Activated naive CD8-positive, alpha-beta T cell treated with anti-CD3 and anti-CD28 coated beads, Interleukin-2, amount 50 U/mL, for 16 hours (primary cell): ENCODE measurements around the gene ATXN1.

ENCODE experiments used
- DNase-seq: peaks from one replicate; pipeline ENCODE4 v3.0.0-alpha.2; 2020; ENCODE audit warnings: low read depth, low spot score

The ATXN1 gene

DNA sequence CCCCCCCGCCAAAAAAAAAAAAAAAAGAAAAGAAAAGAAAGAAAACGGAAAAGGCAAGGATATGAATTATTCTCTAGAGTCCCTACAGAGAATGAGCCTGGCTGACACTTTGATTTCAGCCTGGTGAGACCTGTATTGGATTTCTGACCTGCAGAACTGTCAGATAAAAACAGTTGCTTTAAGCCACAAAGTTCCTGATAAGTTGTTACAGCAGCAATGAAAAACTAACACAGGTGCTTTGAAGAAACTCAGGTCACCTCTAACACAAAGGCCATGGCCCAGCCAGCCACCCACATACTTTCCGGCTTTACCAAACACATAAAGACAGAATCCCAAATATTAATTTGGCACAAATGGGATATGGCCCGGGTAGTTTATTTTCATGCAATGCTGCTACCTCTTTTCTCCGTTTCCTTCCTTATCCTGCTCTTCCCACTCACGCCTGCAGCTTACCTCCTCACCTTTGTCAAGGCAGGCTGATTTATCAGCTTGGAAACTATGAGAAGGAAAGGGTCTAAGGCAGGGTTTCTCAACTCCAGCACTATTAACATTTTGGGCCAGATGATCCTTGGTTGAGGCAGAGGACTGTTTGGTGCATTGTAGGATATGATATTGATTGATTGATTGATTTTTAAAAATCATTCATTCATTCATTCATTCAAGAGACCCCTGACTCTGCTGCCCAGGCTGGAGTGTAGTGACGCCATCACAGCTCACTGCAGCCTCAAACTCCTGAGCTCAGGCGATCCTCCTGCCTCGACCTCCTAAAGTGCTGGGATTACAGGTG is 88.1 kb downstream of the ATXN1 start:
- DNase-seq = no peak

DNA sequence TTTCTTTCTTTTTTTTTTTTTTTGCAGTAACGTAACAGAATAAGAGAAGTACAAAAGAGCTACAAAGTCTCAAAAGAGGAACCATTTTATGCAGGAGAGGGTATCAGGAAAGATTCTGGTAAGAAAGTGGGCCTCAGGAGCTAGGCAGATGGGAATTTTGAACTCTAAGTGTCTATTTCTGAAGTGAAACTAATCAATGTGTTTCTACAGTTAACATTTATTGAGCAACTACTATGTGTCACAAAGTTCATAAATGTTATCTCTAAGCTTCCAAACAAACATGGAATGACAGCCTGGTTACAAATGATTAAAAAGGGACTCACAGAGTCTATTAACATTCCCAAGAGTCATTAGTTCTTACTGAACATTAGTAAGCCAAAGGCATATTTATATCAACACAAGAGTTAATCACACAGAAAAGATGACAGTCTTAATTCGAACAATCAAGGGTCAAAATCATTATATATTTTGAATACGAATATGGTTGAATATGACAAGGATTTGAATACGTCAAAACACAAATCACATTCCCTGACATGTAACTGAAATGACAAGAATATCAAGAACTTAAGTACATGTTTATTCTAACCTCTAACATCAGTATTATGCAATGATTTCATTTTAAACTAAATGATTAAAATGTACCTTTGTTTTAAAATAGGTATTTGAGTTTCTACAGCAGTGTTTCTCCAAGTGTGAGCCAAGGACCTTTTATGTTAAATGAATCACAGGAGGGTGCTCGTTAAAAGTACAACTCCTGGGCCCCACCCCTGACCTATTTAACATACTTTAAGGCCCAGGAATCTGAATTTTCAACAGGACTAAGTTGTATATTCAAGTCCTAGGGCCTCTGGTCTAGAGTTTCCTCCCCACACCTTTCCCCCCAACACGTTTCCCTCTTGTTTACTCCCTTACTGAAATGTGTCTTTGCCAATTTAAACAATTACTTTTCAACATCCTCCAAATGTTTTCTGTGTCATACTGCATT is 89.7 kb downstream of the ATXN1 start:
- DNase-seq = no peak

DNA sequence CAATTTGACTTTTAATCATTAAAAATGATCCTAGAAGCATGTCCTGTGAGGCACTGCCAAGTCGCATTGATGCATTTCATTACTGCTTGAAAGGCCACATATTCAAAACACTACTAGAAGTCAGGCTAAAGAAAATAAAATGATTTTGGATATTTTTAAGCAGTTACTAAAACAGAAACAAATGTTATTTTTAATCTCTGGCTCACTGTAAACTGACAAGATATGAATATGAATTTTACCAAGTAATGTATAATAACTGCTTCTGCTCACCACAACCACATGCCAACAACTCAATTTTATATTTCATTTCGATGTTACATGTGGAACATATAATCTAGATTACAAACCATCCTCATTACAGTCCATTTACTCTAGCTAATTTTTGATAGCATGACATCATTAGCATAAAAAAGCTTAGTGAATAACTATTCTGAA is 90.6 kb downstream of the ATXN1 start:
- DNase-seq = no peak

DNA sequence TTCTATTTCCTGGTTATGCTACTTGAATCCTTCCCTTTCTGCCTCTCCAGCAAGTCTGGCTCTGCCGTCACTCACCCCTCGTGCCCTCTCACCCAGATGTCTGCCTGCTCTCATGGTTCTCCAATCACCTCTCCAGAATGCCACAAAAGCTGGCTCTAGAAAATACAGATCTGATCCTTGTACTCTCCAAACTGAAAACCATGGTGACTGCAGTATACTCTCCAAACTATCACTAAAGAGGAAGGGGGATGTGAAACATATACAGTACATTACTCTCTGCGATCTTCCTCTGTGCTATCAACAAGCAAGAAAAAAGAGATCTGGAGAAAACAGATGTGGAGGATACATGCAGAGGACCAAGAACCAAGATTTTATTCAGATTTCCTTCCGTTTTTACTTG is 91.1 kb downstream of the ATXN1 start:
- no peak for DNase-seq

DNA sequence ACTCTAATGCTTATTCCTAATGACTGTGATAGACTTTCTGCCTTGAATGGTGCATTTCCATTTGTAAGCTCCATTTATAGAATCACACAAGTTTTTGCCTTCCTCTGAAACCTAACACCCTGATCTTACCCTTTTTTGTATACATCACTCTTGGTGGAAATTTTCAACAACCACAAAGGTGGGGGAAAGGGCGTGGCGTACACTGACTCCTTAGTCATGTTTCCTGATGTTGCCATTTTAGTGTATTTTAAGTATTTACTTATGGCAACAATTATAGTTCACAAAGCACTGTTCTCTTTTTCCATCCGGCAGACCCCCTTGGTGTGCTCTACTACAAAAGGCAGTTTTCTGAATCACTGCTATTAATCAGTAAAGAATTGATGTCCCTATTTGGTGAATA is 92.0 kb downstream of the ATXN1 start:
- DNase-seq = peak; percentile 44

DNA sequence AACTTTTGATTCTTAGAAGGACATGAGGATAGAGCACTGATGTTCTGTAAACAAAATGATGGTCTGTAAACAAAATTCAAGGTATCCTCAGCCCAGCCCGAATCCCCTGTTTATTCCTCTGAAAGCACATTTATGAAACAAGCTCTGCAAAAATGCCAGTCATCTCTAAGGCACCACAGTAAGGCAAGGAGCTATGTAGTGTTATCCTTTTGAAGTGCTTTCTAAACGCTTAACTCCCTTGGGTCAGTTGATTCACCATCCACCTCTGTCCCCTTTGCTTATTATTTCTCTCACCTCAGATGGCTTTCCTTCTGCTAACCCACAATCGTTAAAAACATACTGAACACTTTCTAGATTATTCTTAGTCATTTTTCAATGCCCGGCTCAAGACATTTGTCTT is 93.8 kb downstream of the ATXN1 start:
- DNase-seq = no peak

DNA sequence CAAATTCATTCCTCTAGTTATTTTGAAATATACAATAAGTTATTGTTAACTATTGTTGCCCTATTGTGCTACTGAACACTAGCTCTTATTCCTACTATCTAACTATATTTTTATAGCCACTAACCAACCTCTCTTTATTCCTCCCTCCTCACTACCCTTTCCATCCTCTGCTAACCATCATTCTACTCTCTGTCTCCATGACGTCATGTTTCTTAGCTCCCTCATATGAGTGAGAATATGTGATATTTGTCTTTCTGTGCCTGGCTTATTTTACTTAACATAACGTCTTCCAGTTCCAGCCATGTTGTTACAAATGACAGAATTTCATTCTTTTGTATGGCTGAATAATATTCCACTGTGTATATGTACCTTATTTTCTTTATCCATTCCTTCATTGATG is 95.3 kb downstream of the ATXN1 start:
- DNase-seq = no peak

DNA sequence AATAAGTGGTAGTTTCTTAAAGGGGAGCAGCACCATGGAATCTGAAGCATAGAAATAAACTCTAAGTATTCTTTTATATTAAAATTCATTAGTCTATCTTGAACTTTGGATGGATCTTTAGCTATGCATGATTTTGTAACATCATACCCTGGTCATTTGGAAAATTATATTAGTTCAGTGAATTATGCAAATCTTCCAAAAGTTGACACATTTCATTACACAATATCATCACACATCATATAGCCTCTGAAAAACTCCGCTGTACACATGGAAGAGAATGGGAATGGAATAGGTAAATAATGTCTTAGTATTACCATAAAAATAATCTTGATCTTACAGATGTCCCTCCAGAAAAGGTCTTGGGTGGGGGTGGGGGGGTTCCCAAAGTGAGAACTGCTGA is 96.1 kb downstream of the ATXN1 start:
- DNase-seq = no peak

DNA sequence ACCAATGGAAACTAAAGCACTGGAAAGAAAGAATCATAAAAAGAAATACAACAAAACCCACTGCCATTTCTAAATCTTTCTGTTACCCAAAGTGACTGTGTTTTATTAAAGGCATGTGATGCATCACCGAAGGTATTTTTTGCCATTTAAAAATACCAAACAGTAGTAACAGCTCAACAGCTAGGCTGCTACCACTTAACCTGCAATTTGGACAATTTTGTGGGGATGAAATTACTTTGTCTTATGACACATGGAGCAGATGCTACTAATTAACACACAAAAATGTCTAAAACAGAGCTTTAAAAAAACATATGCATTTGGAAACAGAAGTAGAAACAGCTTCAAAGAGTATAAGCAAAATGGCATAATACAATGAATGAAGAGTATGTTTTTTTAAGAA is 97.4 kb downstream of the ATXN1 start:
- DNase-seq = no peak

DNA sequence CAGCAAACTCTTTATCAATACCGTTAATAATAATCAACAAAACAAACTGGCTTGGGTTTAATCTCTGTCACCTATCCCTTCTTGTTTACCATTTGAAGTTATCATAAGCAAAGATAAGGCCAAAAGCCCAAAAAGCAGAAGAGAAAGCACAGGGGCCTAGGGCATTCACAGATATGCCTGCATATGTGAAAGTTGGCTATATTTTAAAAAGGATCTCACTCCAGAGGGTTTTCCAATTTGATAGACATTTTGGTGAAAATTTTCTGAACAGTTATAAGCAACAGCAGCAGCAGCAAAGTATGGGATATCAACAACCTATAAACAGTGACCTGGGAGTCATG is 101.1 kb downstream of the ATXN1 start:
- DNase-seq = no peak

DNA sequence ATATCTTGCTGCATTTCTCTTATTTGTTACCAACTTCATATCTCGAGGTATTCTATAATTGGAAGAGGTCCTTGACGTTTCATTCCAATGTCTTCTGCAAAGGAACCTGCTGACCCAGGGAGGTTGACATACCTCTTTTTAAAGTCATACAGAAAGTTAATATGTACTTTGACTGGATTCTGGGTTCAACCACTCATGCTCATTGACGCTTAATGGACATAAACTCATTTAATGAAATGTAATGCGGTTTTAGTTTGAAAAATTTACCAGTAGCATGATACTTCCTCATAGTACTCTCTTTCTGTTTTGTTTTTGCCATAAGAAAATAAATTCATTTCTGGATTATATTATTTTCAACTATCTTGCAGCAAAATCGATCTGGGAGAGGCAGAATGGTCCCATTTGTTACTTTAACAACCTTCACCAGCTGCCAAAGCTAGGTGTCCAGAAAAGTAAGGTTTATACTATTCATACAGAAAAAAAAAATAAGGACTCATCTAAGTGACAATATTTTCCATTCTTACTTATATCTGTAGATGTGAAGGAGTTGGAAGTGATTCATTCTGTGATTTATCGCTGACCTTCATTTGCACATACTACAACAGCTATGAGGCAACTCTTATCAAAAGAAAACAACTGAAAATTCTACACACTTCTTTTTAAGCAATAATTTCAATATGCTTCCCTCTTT is 101.6 kb downstream of the ATXN1 start:
- no peak for DNase-seq

DNA sequence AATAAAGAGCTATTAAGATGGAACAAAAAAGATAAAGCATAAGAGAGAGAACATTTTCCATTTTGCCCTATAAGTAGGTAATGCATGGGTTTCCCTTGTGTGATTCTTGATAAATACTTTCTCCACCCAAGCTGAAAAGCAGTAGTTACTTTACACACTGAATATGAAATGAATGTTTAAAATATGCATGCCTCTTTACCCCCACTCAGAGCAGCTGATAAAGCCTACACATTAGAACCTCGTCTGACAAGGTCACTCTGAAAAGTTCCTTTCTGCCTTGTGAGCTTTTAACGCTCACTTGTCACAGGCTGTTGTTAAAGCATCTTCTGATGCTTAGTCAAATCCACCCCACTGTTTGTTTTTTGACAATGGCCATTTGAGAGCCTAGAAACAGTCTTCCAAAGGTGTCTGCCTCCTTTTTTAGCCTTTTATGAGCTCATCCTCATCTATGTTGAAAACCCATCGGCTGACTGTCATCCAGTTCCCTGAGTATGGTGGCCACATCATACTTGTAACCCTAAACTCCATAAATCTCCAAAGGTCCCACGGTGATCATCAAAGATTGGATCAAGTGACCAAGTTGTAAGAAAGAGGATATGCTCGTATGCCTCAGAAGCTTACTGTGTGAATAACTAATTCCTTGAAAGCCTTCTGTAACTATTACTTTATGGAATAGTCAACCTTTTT is 102.8 kb downstream of the ATXN1 start:
- DNase-seq = no peak

DNA sequence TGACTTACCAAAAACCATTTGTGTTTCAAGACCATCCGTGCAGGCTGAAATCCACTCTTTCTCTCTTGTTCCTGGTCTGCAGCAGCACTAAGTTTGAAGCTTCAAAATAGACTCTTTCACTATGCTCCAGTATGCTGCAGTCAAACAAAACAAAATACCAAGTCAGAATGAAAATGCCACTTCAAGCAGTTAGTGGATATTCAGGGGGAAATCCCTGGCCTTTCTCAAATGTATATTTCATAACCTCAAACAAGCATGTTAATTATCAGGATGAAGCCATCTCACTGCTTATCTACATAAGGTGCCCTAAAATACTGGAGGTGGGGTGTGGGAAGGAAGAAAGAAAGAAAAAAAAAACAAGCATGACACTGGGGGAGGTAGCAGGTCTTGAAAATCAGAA is 103.5 kb downstream of the ATXN1 start:
- no peak for DNase-seq

DNA sequence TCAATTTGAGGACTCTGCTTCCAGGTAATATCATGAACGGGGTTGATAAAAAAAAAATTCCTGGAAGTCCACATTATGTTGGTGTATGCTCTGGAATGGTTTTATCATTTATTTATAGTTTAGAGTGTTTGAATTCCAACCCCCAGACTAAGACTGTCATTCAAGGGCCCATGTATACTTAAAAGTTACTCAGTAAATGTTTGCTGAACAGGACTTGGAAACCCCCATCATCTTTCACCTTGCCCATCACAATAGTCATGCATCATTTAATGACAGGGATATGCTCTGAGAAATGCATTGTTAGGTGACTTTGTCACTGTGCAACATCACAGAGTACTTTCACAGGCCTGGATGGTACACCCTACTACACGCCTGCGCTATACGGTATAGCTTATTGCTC is 104.8 kb downstream of the ATXN1 start:
- DNase-seq = no peak

DNA sequence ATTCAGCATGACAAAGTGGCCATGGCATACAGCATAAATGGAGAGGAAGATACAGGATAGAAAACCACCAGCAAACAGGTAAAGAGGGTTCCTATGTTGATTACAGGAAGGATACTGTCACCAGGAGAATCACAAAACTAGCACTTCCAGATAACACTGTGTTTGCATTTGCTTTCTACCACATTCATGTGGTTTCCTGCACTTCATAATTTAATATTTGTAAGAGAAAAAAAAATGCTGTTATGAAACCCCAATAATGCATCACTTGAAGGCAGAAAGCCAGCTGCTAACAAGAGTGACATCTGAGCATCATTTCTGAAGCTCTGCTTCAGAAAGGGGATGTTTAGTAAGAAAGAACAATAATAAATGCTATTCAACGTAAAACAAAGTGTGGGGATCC is 106.6 kb downstream of the ATXN1 start:
- DNase-seq = no peak

DNA sequence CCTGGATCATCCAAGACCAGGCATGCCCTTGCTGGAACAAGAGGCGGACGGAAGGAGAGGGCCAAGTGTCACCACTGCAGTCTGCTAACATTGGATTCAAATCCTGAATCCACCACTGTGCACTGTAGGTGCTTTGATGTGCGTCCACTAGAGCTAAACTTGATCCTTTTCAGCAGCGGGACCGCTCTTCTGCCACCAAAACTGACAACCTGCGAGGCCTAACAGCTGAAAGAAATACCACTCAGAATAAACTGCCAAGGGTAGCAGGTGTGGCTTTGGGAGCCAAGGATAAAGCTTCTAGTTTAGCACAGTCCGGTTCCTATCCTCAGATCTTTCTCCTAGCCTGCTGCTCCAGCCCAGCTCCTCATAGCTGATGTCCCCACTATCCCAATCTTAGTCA is 108.0 kb downstream of the ATXN1 start:
- DNase-seq = no peak

DNA sequence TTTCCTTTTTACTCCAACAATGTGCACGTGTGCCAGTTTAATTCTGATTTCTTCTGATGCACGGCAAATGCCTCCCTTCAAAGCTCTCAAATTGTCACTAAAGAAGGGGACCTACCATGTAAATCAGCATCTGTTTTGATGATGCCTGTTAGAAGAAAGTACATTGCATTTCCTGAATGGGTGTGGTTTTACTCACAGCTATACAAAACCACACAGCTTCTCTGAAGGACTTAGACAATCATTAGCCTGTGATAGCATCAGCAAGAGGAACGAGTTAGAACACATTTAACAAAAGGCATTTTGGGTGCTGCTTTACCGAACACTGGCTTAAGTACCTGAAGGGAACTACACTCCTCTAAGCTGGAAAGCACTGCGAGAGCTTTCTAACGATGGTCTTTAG is 109.4 kb downstream of the ATXN1 start:
- no peak for DNase-seq

DNA sequence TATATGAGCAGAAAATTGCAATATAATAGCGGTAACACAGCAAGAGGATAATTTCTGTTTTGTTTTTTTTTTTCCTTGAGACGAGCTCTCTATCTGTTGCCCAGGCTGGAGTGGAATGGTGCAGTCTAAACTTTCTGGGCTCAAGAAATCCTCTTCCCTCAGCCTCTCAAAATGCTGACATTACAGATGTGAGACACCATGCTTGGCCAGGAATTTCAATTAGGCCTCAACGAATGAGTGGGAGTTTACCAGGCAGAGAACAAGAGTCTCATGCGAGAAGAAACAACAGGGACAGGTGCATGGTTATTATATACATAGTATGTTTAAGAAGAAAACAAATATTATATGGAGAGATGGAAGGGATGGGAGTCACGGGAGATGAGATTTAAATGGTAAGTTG is 111.4 kb downstream of the ATXN1 start:
- no peak for DNase-seq

DNA sequence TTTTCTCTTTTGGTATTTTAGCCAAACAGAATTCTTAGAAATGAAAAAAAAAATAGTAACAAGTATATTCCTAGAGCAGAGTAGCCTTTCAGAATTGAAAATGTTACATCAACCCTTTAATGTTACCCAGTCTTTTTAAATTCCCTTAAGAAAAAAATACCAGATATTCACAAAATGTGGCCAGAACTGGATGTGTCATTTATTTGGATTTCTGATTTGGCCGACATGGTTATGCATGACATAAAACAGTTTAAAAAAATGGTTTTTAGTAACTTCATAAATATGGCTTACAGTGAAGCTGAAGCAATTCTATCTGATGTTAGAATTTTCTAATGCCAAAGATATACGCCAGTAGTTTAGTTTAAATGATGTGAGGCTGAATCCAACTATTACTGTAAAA is 112.0 kb downstream of the ATXN1 start:
- DNase-seq = no peak

DNA sequence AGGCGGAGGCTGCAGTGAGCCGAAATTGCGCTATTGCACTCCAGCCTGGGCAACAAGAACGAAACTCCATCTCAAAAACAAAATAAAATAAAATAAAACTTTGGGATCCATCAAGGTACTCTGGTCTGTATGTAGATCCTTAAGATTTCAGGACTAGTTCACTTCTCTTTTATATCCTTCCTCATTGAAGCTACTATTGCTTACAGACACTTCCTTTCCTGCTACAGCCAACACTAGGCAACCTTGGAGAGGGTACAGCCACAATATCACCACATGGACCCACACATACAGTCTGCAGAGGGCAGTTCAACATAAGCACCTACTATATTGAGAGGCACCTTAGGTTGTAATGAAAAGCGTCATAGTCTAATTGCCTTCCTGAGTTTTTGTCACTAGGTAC is 113.3 kb downstream of the ATXN1 start:
- DNase-seq = no peak

DNA sequence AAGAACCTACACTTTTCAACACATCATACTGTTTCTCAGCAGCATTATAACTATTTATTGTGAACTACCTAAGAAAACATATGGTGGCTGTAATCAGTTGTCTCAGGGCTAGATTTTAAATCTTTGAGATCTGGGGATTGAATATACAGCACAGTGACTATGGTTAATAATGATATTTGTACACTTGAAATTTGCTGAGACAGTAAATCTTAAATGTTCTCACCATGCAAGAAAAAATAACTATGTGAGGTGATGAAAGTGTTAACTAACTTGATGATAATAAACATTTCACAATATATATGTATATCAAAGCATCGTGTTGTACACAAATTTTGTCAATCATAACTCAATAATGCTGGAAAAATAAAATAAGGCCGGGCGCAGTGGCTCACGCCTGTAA is 113.8 kb downstream of the ATXN1 start:
- no peak for DNase-seq
